Activated naive CD8-positive, alpha-beta T cell treated with anti-CD3 and anti-CD28 coated beads, Interleukin-2, amount 10 ng/mL, durations not matched to agents 7 days and 5 days (primary cell): ENCODE measurements around the gene SIK2. TPM values are rescaled to one million over a fixed set of nuclear protein-coding genes. Genes with fewer than 3 reads are reported as not detected.

ENCODE experiments used
- ATAC-seq: fragments of 150-1000 bp; cut with Tn5 transposase; one replicate; pipeline ENCODE4 v1.10.0; 2021; ENCODE audit warnings: low read depth, moderate library complexity
- POLR2A ChIA-PET: fragments of 350-600 bp; sonication (Branson Sonifier 250); formaldehyde crosslinking; loops from one replicate; lab custom pipeline; 2021; ENCODE audit warnings: antibody characterized with exemption; lab: Charles Lee
- DNase-seq: peaks from one replicate; pipeline ENCODE4 v3.0.0; 2021
- H3K27ac Mint-ChIP-seq: one replicate; pipeline ENCODE4 v1.8.0; 2022; ENCODE audit warnings: mild to moderate bottlenecking, mixed read lengths
- H3K27me3 Mint-ChIP-seq: one replicate; pipeline ENCODE4 v1.8.0; 2022; ENCODE audit warnings: mild to moderate bottlenecking, moderate library complexity, mixed read lengths
- H3K36me3 Mint-ChIP-seq: one replicate; pipeline ENCODE4 v1.8.0; 2021; ENCODE audit warnings: mild to moderate bottlenecking, mixed read lengths
- H3K4me1 Mint-ChIP-seq: one replicate; pipeline ENCODE4 v1.8.0; 2021; ENCODE audit warnings: mixed read lengths
- H3K4me3 Mint-ChIP-seq: one replicate; pipeline ENCODE4 v1.8.0; 2022; ENCODE audit warnings: mild to moderate bottlenecking, moderate library complexity, mixed read lengths
- H3K9me3 Mint-ChIP-seq: one replicate; pipeline ENCODE4 v1.8.0; 2021; ENCODE audit warnings: mixed read lengths
- total RNA-seq, 2 experiments: library from RNA; stranded (reverse); gene quantifications; one replicate each; pipeline ENCODE4 v1.2.3, GENCODE V29; 2021

SIK2 gene
- total RNA-seq, 2 experiments from 2014 or later, result 10.2 to 12.9 TPM

DNA sequence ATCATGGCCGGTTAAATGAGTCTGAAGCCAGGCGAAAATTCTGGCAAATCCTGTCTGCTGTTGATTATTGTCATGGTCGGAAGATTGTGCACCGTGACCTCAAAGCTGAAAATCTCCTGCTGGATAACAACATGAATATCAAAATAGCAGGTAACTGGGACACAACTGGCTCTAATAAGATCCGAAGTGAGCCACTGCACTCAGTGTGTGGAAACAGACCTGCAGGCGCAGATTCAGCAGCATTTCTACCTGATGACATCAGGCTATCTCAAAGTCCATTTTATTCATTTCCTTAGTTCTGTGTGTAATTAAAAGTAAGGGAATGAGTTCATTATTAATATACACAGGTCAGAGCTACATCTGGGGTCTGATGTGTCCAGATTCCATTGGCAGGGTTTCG lies 85.8 kb downstream of the SIK2 start:
- no peak overlapping the region for H3K27ac Mint-ChIP-seq
- ATAC-seq, result no peak
- no peak for DNase-seq
- no peaks in the 10 kb centered on the region for H3K9me3 Mint-ChIP-seq
- no peak overlapping the region for H3K4me3 Mint-ChIP-seq
- POLR2A ChIA-PET, result no interaction called here
- H3K36me3 Mint-ChIP-seq, result peaks cover 16% of the 10 kb centered on the region
- H3K4me1 Mint-ChIP-seq, result peaks cover 2% of the 10 kb centered on the region
- H3K27me3 Mint-ChIP-seq, result no peaks in the 10 kb centered on the region

DNA sequence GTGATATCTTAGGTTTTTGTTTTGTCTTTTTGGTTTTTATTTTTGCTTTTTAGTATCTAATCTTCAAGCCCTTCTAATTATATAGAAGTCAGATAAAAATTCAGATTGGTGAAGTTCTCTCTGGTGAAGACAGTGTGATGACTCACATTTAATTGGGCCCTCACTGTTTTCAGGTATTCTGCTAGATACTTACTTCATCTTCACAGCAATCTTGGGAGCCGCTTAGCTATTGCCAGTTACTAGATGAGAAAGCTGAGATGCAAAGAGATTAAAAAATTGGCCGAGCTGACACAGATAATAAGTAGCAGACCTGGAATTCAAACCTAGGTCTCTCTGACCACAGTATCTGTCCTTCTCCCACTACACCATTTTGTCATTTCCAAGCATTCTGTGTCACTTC lies 88.9 kb downstream of the SIK2 start:
- H3K4me3 Mint-ChIP-seq, result no peak overlapping the region
- DNase-seq (no peak), ATAC-seq (no peak)
- no peak overlapping the region for H3K27ac Mint-ChIP-seq
- POLR2A ChIA-PET, result no interaction called here
- no peaks in the 10 kb centered on the region for H3K9me3 Mint-ChIP-seq
- H3K4me1 Mint-ChIP-seq, result peaks cover 2% of the 10 kb centered on the region
- H3K27me3 Mint-ChIP-seq, result no peaks in the 10 kb centered on the region
- H3K36me3 Mint-ChIP-seq, result peaks cover 16% of the 10 kb centered on the region

DNA sequence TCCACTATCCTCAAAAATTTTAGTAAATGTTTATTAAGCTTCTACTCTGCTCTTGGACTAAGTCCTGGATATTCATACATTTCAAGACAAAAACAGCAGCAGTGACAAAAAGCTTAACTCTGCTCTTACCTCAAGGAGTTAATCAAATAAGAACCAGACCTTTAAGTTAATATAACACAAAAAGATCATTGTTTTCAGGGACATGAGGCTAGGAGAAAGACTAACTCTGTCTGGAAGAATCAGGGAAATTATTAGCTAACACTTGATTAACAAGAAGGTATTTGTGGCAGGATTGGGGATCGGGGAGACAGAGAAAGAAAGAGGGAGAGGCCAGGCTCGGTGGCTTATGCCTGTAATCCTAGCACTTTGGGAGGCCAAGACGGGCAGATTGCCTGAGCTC lies 89.5 kb downstream of the SIK2 start:
- peaks cover 2% of the 10 kb centered on the region for H3K4me1 Mint-ChIP-seq
- H3K27me3 Mint-ChIP-seq, result no peaks in the 10 kb centered on the region
- no peaks in the 10 kb centered on the region for H3K9me3 Mint-ChIP-seq
- POLR2A ChIA-PET, result no interaction called here
- no peak overlapping the region for H3K27ac Mint-ChIP-seq
- no peak for DNase-seq
- peaks cover 16% of the 10 kb centered on the region for H3K36me3 Mint-ChIP-seq
- no peak overlapping the region for H3K4me3 Mint-ChIP-seq
- no peak for ATAC-seq

DNA sequence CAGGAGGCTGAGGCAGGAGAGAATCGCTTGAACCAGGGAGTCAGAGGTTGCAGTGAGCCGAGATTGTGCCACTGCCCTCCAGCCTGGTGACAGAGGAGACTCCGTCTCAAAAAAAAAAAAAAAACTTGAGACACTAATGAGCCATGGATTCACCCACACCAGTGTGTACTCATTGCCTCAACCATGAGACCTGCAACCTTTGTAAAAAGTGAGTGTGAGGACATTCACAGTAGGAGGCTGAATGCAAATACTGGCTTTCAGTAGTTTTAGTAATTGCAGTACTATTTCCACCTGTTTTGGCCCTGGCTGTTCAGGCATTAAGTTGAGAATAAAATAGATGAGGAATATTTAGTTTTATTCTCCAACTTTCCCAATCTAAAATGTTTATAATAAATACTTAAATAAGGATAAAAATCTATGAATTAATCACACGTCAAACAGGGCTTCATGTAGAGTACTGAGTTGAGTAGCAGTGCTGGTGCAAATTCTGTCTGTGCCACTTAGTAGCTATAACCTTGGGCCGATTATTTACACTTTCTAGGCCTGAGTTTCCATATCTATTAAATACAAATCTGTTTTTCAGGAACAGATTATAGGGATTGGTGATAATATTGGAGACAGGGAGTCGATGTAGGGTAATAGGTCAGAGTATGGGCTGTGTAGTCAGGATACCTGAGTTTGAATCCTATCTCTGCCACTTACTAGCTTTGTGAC lies 91.1 kb downstream of the SIK2 start:
- Mint-ChIP-seq H3K4me3 (no peak overlapping the region), H3K9me3 (no peaks in the 10 kb centered on the region), H3K36me3 (peaks cover 12% of the 10 kb centered on the region), H3K27me3 (no peaks in the 10 kb centered on the region), H3K4me1 (peaks cover 2% of the 10 kb centered on the region), H3K27ac (no peak overlapping the region)
- ATAC-seq (no peak), DNase-seq (no peak)
- POLR2A ChIA-PET, result interaction anchor here (0.7 kb wide), 1 partner anchor 848 kb away, joined by 4 read pairs; no protein-coding TSS in a partner anchor

DNA sequence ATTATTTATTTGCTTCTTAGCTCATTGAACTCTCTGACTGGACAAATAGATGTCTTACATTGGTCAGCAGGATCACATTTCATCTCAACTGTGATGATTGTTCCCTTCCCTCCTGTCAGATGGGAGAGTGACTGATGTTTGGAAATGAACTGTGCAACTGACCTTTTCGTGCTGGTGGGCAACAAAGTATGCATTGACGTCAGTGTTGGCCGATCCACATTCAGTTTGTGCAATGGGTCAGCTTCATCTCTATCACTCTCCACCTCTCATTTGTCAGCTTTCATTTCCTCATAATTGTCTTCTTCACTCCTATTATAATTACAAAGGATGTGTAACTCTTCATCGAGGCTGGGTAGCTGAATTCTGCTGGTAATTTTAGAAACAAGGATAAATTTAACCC lies 92.6 kb downstream of the SIK2 start:
- Mint-ChIP-seq H3K27ac (no peak overlapping the region), H3K4me1 (no peaks in the 10 kb centered on the region), H3K4me3 (no peak overlapping the region), H3K27me3 (no peaks in the 10 kb centered on the region), H3K9me3 (no peaks in the 10 kb centered on the region), H3K36me3 (peaks cover 5% of the 10 kb centered on the region)
- no peak for ATAC-seq
- DNase-seq, result no peak
- POLR2A ChIA-PET, result no interaction called here

DNA sequence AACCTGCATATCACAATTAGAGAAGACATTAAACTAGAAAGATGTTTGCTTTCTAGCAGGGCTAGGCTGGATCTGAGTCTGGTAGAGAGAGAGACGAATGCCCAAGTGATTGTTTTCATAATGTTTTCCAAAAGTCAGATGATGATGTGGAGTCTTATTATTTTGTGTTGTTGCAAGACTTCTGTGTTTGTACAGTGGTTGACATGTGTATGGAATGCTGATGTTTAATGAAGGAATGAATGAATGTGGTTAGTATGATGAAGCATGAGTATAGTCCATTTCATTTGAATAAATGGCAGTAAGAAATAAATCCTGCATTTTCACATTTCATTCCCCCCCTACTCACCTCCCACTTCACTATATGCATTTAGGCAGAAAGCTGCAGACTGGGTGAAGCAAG lies 94.3 kb downstream of the SIK2 start:
- Mint-ChIP-seq H3K36me3 (peaks cover 3% of the 10 kb centered on the region), H3K4me3 (no peak overlapping the region), H3K4me1 (no peaks in the 10 kb centered on the region), H3K9me3 (no peaks in the 10 kb centered on the region), H3K27ac (no peak overlapping the region), H3K27me3 (no peaks in the 10 kb centered on the region)
- POLR2A ChIA-PET, result no interaction called here
- DNase-seq, result no peak
- no peak for ATAC-seq

DNA sequence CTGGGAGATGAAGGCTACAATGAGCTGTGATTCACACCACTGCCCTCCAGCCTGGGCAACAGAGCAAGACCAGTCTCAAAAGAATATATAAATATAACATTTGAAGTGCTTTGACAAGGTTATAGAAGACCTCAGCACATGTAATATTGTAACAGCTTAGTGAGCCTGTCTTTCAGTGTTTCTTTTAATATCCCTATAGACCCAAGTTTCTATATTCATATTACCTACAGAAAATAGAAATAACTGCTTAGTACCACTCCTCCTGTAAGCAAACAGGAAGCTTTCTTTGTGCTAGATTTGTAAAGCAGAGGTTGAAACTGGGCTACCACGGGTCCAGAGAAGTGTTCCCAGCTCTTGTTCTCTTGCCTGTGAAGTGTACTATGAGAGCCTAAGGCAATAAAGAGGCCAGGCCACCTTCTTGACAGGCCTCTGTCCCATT lies 95.7 kb downstream of the SIK2 start:
- no peak for DNase-seq
- H3K27ac Mint-ChIP-seq, result no peak overlapping the region
- H3K36me3 Mint-ChIP-seq, result no peaks in the 10 kb centered on the region
- H3K4me1 Mint-ChIP-seq, result no peaks in the 10 kb centered on the region
- ATAC-seq, result no peak
- H3K27me3 Mint-ChIP-seq, result no peaks in the 10 kb centered on the region
- POLR2A ChIA-PET, result no interaction called here
- H3K9me3 Mint-ChIP-seq, result no peaks in the 10 kb centered on the region
- H3K4me3 Mint-ChIP-seq, result no peak overlapping the region

DNA sequence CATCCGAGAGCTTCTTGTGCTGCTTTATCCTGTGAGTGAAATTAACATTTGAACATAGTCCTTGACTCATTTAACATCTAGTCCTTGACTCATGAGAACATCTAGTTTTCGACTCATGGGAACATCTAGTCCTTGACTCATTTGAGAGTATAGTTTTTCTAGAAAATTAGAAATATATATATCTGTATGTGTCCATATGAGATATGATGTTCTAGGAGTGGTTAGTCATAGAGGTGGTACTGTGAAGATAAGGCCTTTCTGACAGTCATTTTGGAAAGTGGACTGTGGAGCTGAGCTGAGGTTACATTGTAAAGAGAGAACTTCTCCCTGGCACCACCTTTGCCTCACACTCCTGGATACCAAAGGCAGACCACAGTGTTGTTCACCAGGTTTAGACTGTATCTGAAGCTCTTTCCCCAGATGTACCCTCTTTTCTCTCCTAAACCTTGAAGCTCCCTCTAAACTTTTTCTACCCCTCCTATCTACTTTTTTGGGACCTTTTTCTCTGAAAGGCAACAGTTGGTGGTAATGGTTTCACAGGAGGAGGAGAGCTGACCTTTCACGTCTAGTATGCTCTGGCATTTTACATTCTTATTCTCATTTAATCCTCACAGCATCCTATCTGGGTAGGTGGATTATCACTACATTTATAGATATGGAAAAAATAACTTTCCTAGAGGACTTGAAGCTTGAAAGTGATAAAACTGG lies 96.8 kb downstream of the SIK2 start:
- Mint-ChIP-seq H3K9me3 (no peaks in the 10 kb centered on the region), H3K4me3 (no peak overlapping the region), H3K36me3 (peaks cover 3% of the 10 kb centered on the region), H3K27me3 (no peaks in the 10 kb centered on the region), H3K4me1 (no peaks in the 10 kb centered on the region), H3K27ac (no peak overlapping the region)
- DNase-seq (no peak), ATAC-seq (no peak)
- POLR2A ChIA-PET, result no interaction called here

DNA sequence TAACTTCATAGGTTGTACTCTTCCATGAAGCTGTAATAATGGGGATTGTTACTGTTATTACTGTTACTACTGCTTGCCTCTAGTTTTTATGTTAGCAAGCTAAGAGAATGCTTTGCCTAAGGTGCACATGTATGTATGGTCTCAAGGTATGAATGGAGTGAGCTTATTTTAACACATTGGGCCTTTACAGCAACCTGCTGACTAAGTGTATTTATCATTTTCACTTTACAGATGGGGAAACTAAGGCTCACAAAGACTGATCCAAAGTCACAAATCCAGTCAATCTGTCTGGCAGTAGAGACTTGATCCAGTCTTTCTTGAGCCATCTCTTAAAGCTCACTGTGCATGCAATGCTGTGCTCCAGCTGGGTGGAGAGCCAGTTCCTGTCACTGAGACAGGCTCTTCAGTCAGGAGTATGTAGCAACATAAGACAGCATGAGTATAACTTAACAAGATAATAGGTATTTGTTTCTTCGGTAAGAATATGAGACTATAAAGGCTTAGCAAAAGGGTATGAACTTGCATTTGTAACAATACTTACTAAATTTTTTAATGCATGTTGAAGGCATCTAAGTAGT lies 97.4 kb downstream of the SIK2 start:
- POLR2A ChIA-PET, result no interaction called here
- no peak overlapping the region for H3K27ac Mint-ChIP-seq
- H3K4me1 Mint-ChIP-seq, result no peaks in the 10 kb centered on the region

DNA sequence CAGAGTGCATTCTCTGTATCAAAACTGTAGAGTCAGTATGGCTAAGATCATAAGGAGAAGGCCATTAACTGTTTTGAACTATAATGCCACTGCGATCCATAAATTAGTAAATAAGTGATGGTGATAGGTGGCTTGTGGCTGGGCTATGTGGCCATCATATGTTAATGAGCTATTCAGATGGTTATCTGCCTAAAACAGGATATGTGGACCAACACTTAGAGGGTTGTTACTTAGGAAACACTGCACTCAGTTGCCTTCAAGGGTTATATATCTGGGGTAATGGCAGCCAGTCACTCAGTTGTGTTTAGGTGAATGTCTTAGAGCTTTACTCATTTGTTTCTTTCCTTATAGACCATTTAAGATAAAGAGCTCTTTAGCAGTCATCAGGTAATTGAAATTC lies 97.9 kb downstream of the SIK2 start:
- no peaks in the 10 kb centered on the region for H3K9me3 Mint-ChIP-seq
- H3K36me3 Mint-ChIP-seq, result peaks cover 3% of the 10 kb centered on the region
- POLR2A ChIA-PET, result no interaction called here
- no peak overlapping the region for H3K27ac Mint-ChIP-seq
- no peak overlapping the region for H3K4me3 Mint-ChIP-seq
- ATAC-seq (no peak), DNase-seq (no peak)
- no peaks in the 10 kb centered on the region for H3K27me3 Mint-ChIP-seq
- no peaks in the 10 kb centered on the region for H3K4me1 Mint-ChIP-seq

More for the DNA sequence above, 97.4 kb downstream of the SIK2 start:
- Mint-ChIP-seq H3K27me3 (no peaks in the 10 kb centered on the region), H3K36me3 (peaks cover 3% of the 10 kb centered on the region), H3K9me3 (no peaks in the 10 kb centered on the region), H3K4me3 (no peak overlapping the region)
- DNase-seq, result no peak
- ATAC-seq, result no peak

DNA sequence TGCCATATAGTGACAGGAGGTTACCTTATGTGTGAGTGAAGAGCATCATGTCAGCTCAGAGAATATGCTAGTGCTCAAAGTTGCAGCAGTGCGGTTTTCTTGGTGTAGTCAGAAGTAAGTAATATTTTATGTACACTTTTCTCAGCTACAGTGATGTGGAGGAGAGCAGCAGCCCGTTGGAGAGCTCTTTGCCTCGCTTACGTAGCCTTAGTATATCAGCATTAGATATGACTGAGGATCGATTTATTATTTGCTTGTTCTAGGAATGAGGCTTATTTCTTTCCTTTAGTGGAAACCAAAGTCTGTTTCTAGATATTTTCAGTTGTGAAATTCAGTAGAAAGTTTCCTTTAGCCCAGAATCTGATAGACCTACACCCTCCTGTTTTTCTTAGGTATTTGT lies 100.4 kb downstream of the SIK2 start:
- no peak for DNase-seq

DNA sequence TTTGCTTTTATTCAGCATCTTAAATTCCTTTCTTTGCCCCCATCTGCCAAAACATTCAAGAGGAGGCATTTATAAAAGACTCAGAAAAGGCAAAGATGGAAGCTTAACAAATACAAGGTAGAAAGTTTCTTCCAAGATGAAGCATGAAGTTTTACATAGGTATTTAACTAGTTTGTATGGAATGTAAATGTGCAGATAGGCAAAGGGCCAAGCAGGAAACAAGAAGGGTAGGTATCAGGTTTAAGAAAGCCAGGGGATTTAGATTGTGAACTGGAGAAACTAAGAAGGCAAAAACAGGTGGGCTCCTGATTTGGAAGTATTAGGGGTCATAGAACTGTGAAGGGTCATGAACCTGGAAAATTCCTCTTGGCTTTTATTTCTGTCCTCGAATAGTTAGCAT lies 101.3 kb downstream of the SIK2 start:
- no peaks in the 10 kb centered on the region for H3K4me1 Mint-ChIP-seq
- H3K9me3 Mint-ChIP-seq, result no peaks in the 10 kb centered on the region
- no peak overlapping the region for H3K27ac Mint-ChIP-seq
- POLR2A ChIA-PET, result no interaction called here
- H3K27me3 Mint-ChIP-seq, result no peaks in the 10 kb centered on the region
- DNase-seq (no peak), ATAC-seq (no peak)
- peaks cover 10% of the 10 kb centered on the region for H3K36me3 Mint-ChIP-seq
- no peak overlapping the region for H3K4me3 Mint-ChIP-seq

More for the DNA sequence above, 100.4 kb downstream of the SIK2 start:
- POLR2A ChIA-PET, result no interaction called here
- H3K27ac Mint-ChIP-seq, result no peak overlapping the region
- H3K9me3 Mint-ChIP-seq, result no peaks in the 10 kb centered on the region
- no peak overlapping the region for H3K4me3 Mint-ChIP-seq
- ATAC-seq, result no peak
- H3K36me3 Mint-ChIP-seq, result peaks cover 10% of the 10 kb centered on the region
- no peaks in the 10 kb centered on the region for H3K4me1 Mint-ChIP-seq
- H3K27me3 Mint-ChIP-seq, result no peaks in the 10 kb centered on the region

DNA sequence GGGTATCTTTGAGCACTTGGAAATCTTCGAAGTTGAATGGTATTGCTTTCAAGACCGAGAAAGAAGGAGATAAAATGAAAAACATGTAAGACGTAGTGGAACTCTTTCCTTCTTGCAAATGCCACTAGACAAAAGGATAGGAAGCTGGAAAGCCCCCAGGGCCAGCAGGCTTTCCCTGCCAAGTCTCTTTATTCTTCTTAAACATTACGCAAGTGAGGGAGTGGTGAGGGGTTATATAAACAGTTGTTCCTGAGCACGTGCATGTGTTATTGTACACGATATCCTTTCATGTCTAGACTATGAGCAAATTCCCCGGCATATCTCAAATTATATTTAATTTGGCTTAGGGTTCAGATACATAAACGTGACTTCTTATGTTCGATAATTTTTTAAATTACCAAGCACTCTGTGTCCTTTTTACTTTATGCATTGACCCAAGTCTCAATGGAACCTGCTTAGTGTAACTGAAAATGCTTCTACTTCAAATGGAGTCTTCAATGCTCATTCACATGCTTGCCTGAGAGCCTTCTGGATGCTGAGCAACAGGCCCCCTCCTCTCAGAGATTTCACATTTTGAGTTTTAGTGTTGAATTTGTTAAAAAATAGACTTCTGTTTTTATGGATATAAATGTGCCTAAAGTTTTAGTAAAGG lies 104.9 kb downstream of the SIK2 start:
- Mint-ChIP-seq H3K4me3 (no peak overlapping the region), H3K36me3 (peaks cover 10% of the 10 kb centered on the region), H3K4me1 (no peaks in the 10 kb centered on the region), H3K27me3 (no peaks in the 10 kb centered on the region), H3K27ac (no peak overlapping the region), H3K9me3 (no peaks in the 10 kb centered on the region)
- ATAC-seq (no peak), DNase-seq (no peak)
- POLR2A ChIA-PET, result no interaction called here
